ENCODE data around the gene CCBE1. TPM values are rescaled to one million over a fixed set of nuclear protein-coding genes. Genes with fewer than 3 reads are reported as not detected.

CCBE1 gene
- total and polyA plus RNA-seq, 12 donors, result 0.24 to 10.3 (median 1.3) TPM

DNA sequence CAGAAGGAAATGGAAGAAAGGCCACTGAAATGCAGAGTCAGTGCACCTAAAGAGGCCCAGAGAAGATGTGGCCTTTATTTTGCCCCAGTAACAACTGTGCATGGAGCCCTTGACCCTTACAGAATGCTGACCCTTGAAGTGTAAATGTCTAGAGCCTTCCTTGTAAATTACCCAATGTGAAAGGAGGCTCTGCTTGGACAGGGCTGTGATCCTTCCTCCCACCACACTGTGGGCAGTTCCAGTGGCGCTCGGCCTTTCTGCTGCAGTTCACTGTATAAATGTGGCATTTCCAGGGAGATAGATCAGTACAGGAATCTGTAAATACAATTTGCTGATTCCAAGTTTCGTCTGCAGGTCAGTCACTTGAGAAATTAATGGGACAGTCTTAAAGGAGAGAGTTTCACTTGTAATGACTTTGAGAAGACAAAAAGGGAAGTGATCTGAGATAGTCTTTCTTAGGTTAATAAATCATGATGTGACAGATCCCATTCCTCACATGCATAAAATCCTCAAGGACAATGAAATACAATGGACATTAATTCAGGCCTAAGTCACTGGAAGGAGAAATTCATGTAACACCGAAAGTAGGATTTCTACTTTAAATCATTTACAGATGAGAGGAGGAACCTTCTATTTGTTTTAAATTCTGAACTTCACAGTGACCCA is 204.3 kb downstream of the CCBE1 start:
- Histone ChIP-seq H3K9me3 (no peaks in the 10 kb centered on the region), H3K27me3 (no peaks in the 10 kb centered on the region), H3K4me1 (peaks cover 0 to 2% (median 0%) of the 10 kb centered on the region in 9 donors), H3K4me3 (no peak overlapping the region), H3K36me3 (no peaks in the 10 kb centered on the region), H3K27ac (no peak overlapping the region)
- ATAC-seq (no peak), DNase-seq (no peak)
- TF ChIP-seq, protein P1, sequence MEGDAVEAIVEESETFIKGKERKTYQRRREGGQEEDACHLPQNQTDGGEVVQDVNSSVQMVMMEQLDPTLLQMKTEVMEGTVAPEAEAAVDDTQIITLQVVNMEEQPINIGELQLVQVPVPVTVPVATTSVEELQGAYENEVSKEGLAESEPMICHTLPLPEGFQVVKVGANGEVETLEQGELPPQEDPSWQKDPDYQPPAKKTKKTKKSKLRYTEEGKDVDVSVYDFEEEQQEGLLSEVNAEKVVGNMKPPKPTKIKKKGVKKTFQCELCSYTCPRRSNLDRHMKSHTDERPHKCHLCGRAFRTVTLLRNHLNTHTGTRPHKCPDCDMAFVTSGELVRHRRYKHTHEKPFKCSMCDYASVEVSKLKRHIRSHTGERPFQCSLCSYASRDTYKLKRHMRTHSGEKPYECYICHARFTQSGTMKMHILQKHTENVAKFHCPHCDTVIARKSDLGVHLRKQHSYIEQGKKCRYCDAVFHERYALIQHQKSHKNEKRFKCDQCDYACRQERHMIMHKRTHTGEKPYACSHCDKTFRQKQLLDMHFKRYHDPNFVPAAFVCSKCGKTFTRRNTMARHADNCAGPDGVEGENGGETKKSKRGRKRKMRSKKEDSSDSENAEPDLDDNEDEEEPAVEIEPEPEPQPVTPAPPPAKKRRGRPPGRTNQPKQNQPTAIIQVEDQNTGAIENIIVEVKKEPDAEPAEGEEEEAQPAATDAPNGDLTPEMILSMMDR (IDR thresholded peaks at IDR 0.05), result no peak
- 87 to 91% methylated on average over 4 of the region's 4 CpGs for WGBS, 2 donors
- intact Hi-C loops (cut with DNase I), result no loop called here

DNA sequence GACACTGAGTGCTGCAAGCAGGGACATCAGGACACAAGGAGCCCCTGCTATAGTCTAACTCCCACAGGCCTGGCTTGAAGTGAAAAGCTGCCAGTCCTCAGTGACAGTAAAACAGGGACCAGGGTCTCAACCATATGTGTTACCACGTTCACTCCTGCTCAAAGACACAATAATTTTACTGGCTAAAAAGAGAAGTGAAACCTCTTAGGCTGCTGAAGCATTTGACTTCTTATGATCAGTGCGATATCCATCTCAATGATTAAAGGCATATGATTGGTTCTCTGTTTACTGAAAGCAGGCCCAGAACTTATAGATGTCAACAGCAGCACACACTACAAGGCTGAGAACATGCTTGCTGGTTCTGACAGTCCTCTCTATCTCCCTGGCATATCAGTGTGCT is 208.3 kb downstream of the CCBE1 start:
- H3K4me3 ChIP-seq, result no peak overlapping the region
- intact Hi-C loops (cut with DNase I), result no loop called here
- TF ChIP-seq, protein P1 (IDR thresholded peaks at IDR 0.05), result no peak
- H3K4me1 ChIP-seq, result no peaks in the 10 kb centered on the region
- no peaks in the 10 kb centered on the region for H3K9me3 ChIP-seq
- no peaks in the 10 kb centered on the region for H3K36me3 ChIP-seq
- H3K27me3 ChIP-seq, result no peaks in the 10 kb centered on the region
- H3K27ac ChIP-seq, result no peak overlapping the region
- ATAC-seq (no peak), DNase-seq (no peak)
- 86% methylated on average over 2 of the region's 2 CpGs for WGBS, 2 donors

DNA sequence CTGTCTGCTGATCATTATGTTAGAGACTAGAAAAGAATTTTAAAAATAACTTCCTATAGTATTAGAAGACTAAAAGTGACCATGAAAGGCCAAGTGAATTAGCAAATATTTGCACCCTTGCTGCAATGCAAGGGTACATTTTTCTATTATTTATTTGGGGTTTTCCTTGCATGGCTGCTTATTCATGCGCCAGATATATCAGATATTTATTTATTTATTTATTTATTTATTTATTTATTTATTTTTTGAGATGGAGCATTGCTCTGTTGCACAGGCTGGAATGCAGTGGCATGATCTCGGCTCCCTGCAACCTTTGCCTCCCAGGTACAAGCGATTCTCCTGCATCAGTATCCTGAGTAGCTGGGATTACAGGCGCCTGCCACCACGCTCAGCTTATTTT is 211.8 kb downstream of the CCBE1 start:
- ATAC-seq (no peak), DNase-seq (no peak)
- no peaks in the 10 kb centered on the region for H3K36me3 ChIP-seq
- H3K9me3 ChIP-seq, result no peaks in the 10 kb centered on the region
- 85 to 89% methylated on average over 5 of the region's 5 CpGs for WGBS, 2 donors
- no peaks in the 10 kb centered on the region for H3K27me3 ChIP-seq
- no peak overlapping the region for H3K27ac ChIP-seq
- no peaks in the 10 kb centered on the region for H3K4me1 ChIP-seq
- TF ChIP-seq, protein P1 (IDR thresholded peaks at IDR 0.05), result no peak
- H3K4me3 ChIP-seq, result no peak overlapping the region
- intact Hi-C loops (cut with DNase I), result no loop called here

DNA sequence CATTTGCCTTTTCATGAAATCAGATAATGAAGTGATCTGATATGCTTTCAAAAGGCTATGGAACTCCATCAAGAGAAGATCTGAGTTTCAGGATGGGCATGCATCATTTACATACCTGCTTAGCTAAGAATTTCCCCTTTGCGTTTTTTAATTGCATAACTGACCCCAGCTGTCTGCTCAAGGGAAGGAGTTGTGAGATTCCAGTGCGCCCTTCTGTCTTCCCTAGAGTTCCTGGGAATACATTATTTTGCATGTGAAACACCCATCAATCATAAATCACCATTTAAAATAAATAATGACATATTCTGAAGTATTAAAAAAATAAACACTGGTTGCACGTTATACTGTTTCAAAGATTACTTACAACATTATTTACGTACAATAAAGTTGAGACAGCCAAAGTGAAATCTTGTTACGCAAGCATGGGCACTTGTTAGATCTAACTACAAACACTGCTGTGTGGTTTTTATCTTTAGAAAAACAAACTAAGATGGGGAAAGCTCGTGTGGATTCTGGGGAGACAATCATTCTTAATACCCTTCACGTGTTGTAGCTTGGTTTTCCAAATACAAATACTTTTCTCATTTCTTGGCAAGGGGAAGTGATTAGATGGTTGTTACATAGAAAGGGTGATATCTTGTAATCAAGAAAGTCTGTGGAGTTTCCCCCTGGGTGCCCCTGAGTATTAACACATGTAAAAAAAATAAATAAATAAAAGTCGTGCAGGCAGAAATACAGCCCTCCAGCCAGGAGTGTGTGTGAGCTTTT is 212.5 kb downstream of the CCBE1 start:
- Histone ChIP-seq H3K36me3 (no peaks in the 10 kb centered on the region), H3K4me3 (no peak overlapping the region), H3K27ac (no peak overlapping the region), H3K27me3 (no peaks in the 10 kb centered on the region), H3K9me3 (no peaks in the 10 kb centered on the region), H3K4me1 (no peaks in the 10 kb centered on the region)
- TF ChIP-seq, protein P1 (IDR thresholded peaks at IDR 0.05), result no peak
- no peak for DNase-seq
- intact Hi-C loops (cut with DNase I), result no loop called here
- 37 to 46% methylated on average over 8 of the region's 8 CpGs for WGBS, 2 donors
- peak in 1 of 8 donors; percentile 16 for ATAC-seq
